ENCODE data around the gene VAV2. TPM values are rescaled to one million over a fixed set of nuclear protein-coding genes. Genes with fewer than 3 reads are reported as not detected.

VAV2 gene
- total and polyA plus RNA-seq, 2 of the 4 experiments (the other 2 are of a cell fraction), result 10.8 to 13.4 TPM

GRCh38 chr9:133893191-133893994 is 98.7 kb downstream of the VAV2 start:
- WGBS, 2 experiments (ENCODE audit: extremely low coverage in 2 of 2, insufficient read length in 1 of 2), result 95% methylated on average over 21 of the region's 40 CpGs; no CpG with 5 or more reads in 1 of the 2 experiments
- intact Hi-C loops (cut with micrococcal nuclease), result no loop called here
- TF ChIP-seq CTCF (conservative IDR thresholded peaks at IDR 0.05; ENCODE audit: low read depth, low read length), result no peak
- no peak for TF ChIP-seq RCOR1 (IDR thresholded peaks at IDR 0.05; ENCODE audit: insufficient replicate concordance, low read length)
- TF ChIP-seq USF2 (IDR thresholded peaks at IDR 0.05; ENCODE audit: low read depth, low read length), result no peak
- no peak for TF ChIP-seq MXI1 (IDR thresholded peaks at IDR 0.05; ENCODE audit: borderline replicate concordance, low read depth, low read length)
- no peak for TF ChIP-seq CEBPB (IDR thresholded peaks at IDR 0.05; ENCODE audit: low read depth, low read length)
- no peak for TF ChIP-seq FOS (IDR thresholded peaks at IDR 0.05; ENCODE audit: low read depth, low read length)
- no peak for TF ChIP-seq NFE2L2 (IDR thresholded peaks at IDR 0.05; ENCODE audit: low read depth, low read length)
- TF ChIP-seq BHLHE40 (IDR thresholded peaks at IDR 0.05; ENCODE audit: low read depth, low read length), result no peak
- TF ChIP-seq RAD21 (IDR thresholded peaks at IDR 0.05; ENCODE audit: low read length), result no peak
- no peak for TF ChIP-seq MAZ (IDR thresholded peaks at IDR 0.05; ENCODE audit: borderline replicate concordance, low read depth, low read length)
- TF ChIP-seq POLR2A (IDR thresholded peaks at IDR 0.05; ENCODE audit: low read depth, low read length), result no peak
- TF ChIP-seq CHD1 (IDR thresholded peaks at IDR 0.05; ENCODE audit: low read depth, low read length), result no peak
- TF ChIP-seq SMC3 (IDR thresholded peaks at IDR 0.05; ENCODE audit: low read depth, low read length), result no peak
- no peak for TF ChIP-seq RFX5 (IDR thresholded peaks at IDR 0.05; ENCODE audit: low read depth, low read length)
- TF ChIP-seq ELK1 (IDR thresholded peaks at IDR 0.05; ENCODE audit: borderline replicate concordance, low read depth, low read length), result no peak

More at GRCh38 chr9:133893191-133893994, 98.7 kb downstream of the VAV2 start:
- H3K27ac ChIP-seq (ENCODE audit: insufficient read depth, low read length), result no peak overlapping the region
- H3K14ac ChIP-seq (replicated peaks; ENCODE audit: low read depth, low read length), result no peak overlapping the region
- CTCF ChIA-PET, result no interaction called here
- POLR2A ChIA-PET (ENCODE audit: unreplicated experiment), result no interaction called here
- no peak overlapping the region for H3K9ac ChIP-seq (ENCODE audit: low read depth, low read length)
- peaks cover 8 to 50% of the 10 kb centered on the region in 2 experiments for H3K79me1 ChIP-seq (ENCODE audit: low read depth in 1 of 2, low read length in 2 of 2)
- H2AK5ac ChIP-seq (ENCODE audit: low read depth, low read length), result no peak overlapping the region
- DNase-seq, result no peak
- no peak overlapping the region for H3K4me2 ChIP-seq (ENCODE audit: low read depth, low read length)
- no peak overlapping the region for H2BK120ac ChIP-seq (ENCODE audit: low read depth, low read length)
- no peak overlapping the region for H4K5ac ChIP-seq (ENCODE audit: low read depth, low read length)
- no peak overlapping the region for H3K23ac ChIP-seq (ENCODE audit: low read depth, low read length)
- H3K9me1 ChIP-seq (ENCODE audit: insufficient read depth, low read length), result peaks cover 10% of the 10 kb centered on the region
- no peak overlapping the region for H3K18ac ChIP-seq (ENCODE audit: low read depth, low read length)
- no peak overlapping the region for H3K4me3 ChIP-seq (ENCODE audit: insufficient read depth, low read depth, low read length)
- H3K4me1 ChIP-seq (ENCODE audit: control insufficient read depth, insufficient read depth, low read length), result peaks cover 10% of the 10 kb centered on the region; the same call in 1 of the 2 replicates
- no peak overlapping the region for H2BK20ac ChIP-seq (ENCODE audit: low read depth, low read length)
- H3K56ac ChIP-seq (ENCODE audit: extremely low read depth, insufficient read depth, low read length), result no peak overlapping the region
- H3K27me3 ChIP-seq (ENCODE audit: control insufficient read depth, insufficient read depth, low read length), result no peaks in the 10 kb centered on the region
- H3K36me3 ChIP-seq (ENCODE audit: control insufficient read depth, insufficient read depth, low read length), result peaks cover 2% of the 10 kb centered on the region
- no peak overlapping the region for H2BK15ac ChIP-seq (ENCODE audit: low read depth, low read length)
- no peak overlapping the region for H4K91ac ChIP-seq (ENCODE audit: insufficient read depth, low read depth, low read length)
- in situ Hi-C loops (cut with MboI; ENCODE audit: low sequenced_read_pairs) (no loop called here), dilution Hi-C loops (cut with HindIII; ENCODE audit: low sequenced_read_pairs, unreplicated experiment) (no loop called here)
- H4K20me1 ChIP-seq (ENCODE audit: insufficient read depth, low read length), result peaks cover 4% of the 10 kb centered on the region
- BruUV-seq (replicated peaks), result no TSS peak
- no peak overlapping the region for H2BK5ac ChIP-seq (ENCODE audit: low read depth, low read length, poor library complexity, severe bottlenecking)
- no peaks in the 10 kb centered on the region for H3K9me3 ChIP-seq (ENCODE audit: control insufficient read depth, insufficient read depth, low read length)
- no peak overlapping the region for H4K8ac ChIP-seq (ENCODE audit: low read depth in 2 of 2, low read length in 2 of 2)
- H3K4ac ChIP-seq (ENCODE audit: low read depth, low read length), result no peak overlapping the region
- ATAC-seq (ENCODE audit: low read depth), result no peak
- H2AK9ac ChIP-seq (replicated peaks; ENCODE audit: low read depth, low read length, poor library complexity), result peak overlapping the region; percentile 40
- peak overlapping the region; percentile 40 for H2AFZ ChIP-seq (replicated peaks; ENCODE audit: low read length, poor library complexity)
